HepG2 (cell line): ENCODE results near the gene DERL2. TPM values are rescaled to one million over a fixed set of nuclear protein-coding genes. Genes with fewer than 3 reads are reported as not detected.

Experiments
- AKAP8 ChIP-seq: sonication (generic); formaldehyde crosslinking; IDR thresholded peaks from 2 replicates; pipeline ENCODE4 v1.5.1; 2020; ENCODE audit warnings: mild to moderate bottlenecking, missing genetic modification reagents
- ARID5B ChIP-seq: IDR thresholded peaks from 2 replicates; pipeline ENCODE4 v1.4.0; 2020; ENCODE audit warnings: mild to moderate bottlenecking, missing genetic modification reagents
- ATF3 ChIP-seq: sonication (generic); formaldehyde crosslinking; IDR thresholded peaks from 2 replicates; pipeline ENCODE4 v1.4.0; 2020; ENCODE audit warnings: missing genetic modification reagents
- BRCA1 ChIP-seq: sonication (generic); formaldehyde crosslinking; IDR thresholded peaks from 2 replicates; pipeline ENCODE4 v1.4.0; 2020; ENCODE audit warnings: missing genetic modification reagents
- DNMT3B ChIP-seq: conservative IDR thresholded peaks from 2 replicates; pipeline ENCODE4 v1.6.1; 2016; ENCODE audit warnings: missing biosample characterization, control low read depth
- HOXA3 ChIP-seq: sonication (generic); formaldehyde crosslinking; IDR thresholded peaks from 2 replicates; pipeline ENCODE4 v1.5.0; 2020; ENCODE audit warnings: missing genetic modification reagents
- IRF9 ChIP-seq: sonication (generic); formaldehyde crosslinking; IDR thresholded peaks from 2 replicates; pipeline ENCODE4 v1.8.0; 2022; ENCODE audit warnings: missing genetic modification reagents, mild to moderate bottlenecking, borderline replicate concordance
- MTF1 ChIP-seq: sonication (generic); formaldehyde crosslinking; IDR thresholded peaks from 2 replicates; pipeline ENCODE4 v1.5.0; 2020; ENCODE audit warnings: missing genetic modification reagents
- RARG ChIP-seq: sonication (generic); formaldehyde crosslinking; IDR thresholded peaks from 2 replicates; pipeline ENCODE4 v1.4.0; 2020; ENCODE audit warnings: low read depth, mild to moderate bottlenecking, missing genetic modification reagents
- RBFOX2 ChIP-seq: fragments of 200-400 bp; formaldehyde crosslinking; IDR thresholded peaks from 2 replicates; pipeline ENCODE4 v1.6.1; 2017; ENCODE audit warnings: low read depth, mild to moderate bottlenecking, low read length
- SETDB1 ChIP-seq: sonication (generic); formaldehyde crosslinking; IDR thresholded peaks from 2 replicates; pipeline ENCODE4 v1.5.1; 2020; ENCODE audit warnings: missing genetic modification reagents, mild to moderate bottlenecking, borderline replicate concordance
- SMAD1 ChIP-seq: sonication (generic); formaldehyde crosslinking; IDR thresholded peaks from 2 replicates; pipeline ENCODE4 v1.4.0; 2020; ENCODE audit warnings: missing genetic modification reagents, low read depth, mild to moderate bottlenecking, borderline replicate concordance
- SRF ChIP-seq: IDR thresholded peaks from 2 replicates; pipeline ENCODE4 v1.6.1; 2011; ENCODE audit warnings: mild to moderate bottlenecking, low read depth, low read length, moderate library complexity
- TGIF2 ChIP-seq: IDR thresholded peaks from 2 replicates; pipeline ENCODE4 v1.6.1; 2016; ENCODE audit warnings: control low read depth, missing compliant biosample characterization
- ZNF296 ChIP-seq: sonication (generic); formaldehyde crosslinking; conservative IDR thresholded peaks from 2 replicates; pipeline ENCODE4 v1.5.0; 2020; ENCODE audit warnings: mild to moderate bottlenecking, missing genetic modification reagents
- polyA plus RNA-seq, 8 experiments: library from polyadenylated mRNA; depleted of rRNA in 3 of 8; stranded (reverse) in 7 of 8; unstranded in 1 of 8; fragments of >200 nt; fragmentation: Illumina TruSeq in 4 of 8; extraction: Trizol in 4 of 8; gene quantifications; 2 replicates each; pipeline versions ENCODE4 v1.2.1 to v1.2.3, GENCODE V29; 2011 to 2016; ENCODE audit warnings: low read depth in 4 of 8, missing spikeins in 1 of 8, mixed read lengths in 1 of 8; ENCODE audit not compliant: insufficient read depth in 1 of 8
- total RNA-seq, 5 experiments: library from RNA; depleted of rRNA; stranded (reverse); fragments of >200 nt; fragmentation: Illumina TruSeq; extraction: Trizol; gene quantifications; 2 replicates each; pipeline ENCODE4 v1.2.3, GENCODE V29; 2016; ENCODE audit warnings: low read depth in 1 of 5
- TF ChIP-seq, protein P1 (sequence below): sonication (generic); formaldehyde crosslinking; IDR thresholded peaks from 2 replicates; pipeline ENCODE4 v1.5.1; 2020; ENCODE audit warnings: mild to moderate bottlenecking, missing genetic modification reagents
- TF ChIP-seq, protein P2 (sequence below): sonication (generic); formaldehyde crosslinking; IDR thresholded peaks from 2 replicates; pipeline ENCODE4 v1.4.0; 2020; ENCODE audit warnings: low read depth, mild to moderate bottlenecking, missing genetic modification reagents
- TF ChIP-seq, protein P3 (sequence below): sonication (generic); formaldehyde crosslinking; IDR thresholded peaks from 2 replicates; pipeline ENCODE4 v1.4.0; 2020; ENCODE audit warnings: missing genetic modification reagents

Gene DERL2
- total and polyA plus RNA-seq, 2 of the 13 experiments (the other 11 are each of a cell fraction or from before 2014, with no cell fraction given): 59.3 to 65.2 TPM

GRCh38 chr17:5516060-5516792 is 30.2 kb upstream of the DERL2 start (continued):
- TF ChIP-seq IRF9 (CRISPR knock-in tag) (no peak), ARID5B (CRISPR knock-in tag) (peak; percentile 83), RBFOX2 (no peak), BRCA1 (CRISPR knock-in tag) (no peak), HOXA3 (CRISPR knock-in tag) (peak; percentile 51; the same call in 1 of the 2 replicates), TGIF2 (CRISPR knock-in tag) (no peak), SMAD1 (CRISPR knock-in tag) (no peak), RARG (CRISPR knock-in tag) (no peak), SETDB1 (CRISPR knock-in tag) (no peak), MTF1 (no peak), ATF3 (peak; percentile 79; the same call in 1 of the 2 replicates), SRF (no peak), DNMT3B (CRISPR knock-in tag) (no peak), ZNF296 (no peak), AKAP8 (CRISPR knock-in tag) (no peak)
- TF ChIP-seq, protein P1, sequence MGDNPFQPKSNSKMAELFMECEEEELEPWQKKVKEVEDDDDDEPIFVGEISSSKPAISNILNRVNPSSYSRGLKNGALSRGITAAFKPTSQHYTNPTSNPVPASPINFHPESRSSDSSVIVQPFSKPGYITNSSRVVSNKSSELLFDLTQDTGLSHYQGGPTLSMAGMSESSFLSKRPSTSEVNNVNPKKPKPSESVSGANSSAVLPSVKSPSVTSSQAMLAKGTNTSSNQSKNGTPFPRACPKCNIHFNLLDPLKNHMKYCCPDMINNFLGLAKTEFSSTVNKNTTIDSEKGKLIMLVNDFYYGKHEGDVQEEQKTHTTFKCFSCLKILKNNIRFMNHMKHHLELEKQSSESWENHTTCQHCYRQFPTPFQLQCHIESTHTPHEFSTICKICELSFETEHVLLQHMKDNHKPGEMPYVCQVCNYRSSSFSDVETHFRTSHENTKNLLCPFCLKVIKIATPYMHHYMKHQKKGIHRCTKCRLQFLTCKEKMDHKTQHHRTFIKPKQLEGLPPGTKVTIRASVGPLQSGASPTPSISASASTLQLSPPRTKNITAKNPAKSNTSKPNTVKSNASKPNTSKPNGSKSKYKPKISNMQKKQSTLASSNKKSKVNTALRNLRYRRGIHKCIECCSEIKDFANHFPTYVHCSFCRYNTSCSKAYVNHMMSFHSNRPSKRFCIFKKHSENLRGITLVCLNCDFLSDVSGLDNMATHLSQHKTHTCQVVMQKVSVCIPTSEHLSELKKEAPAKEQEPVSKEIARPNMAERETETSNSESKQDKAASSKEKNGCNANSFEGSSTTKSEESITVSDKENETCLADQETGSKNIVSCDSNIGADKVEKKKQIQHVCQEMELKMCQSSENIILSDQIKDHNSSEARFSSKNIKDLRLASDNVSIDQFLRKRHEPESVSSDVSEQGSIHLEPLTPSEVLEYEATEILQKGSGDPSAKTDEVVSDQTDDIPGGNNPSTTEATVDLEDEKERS (CRISPR knock-in tag): no peak
- TF ChIP-seq, protein P2, sequence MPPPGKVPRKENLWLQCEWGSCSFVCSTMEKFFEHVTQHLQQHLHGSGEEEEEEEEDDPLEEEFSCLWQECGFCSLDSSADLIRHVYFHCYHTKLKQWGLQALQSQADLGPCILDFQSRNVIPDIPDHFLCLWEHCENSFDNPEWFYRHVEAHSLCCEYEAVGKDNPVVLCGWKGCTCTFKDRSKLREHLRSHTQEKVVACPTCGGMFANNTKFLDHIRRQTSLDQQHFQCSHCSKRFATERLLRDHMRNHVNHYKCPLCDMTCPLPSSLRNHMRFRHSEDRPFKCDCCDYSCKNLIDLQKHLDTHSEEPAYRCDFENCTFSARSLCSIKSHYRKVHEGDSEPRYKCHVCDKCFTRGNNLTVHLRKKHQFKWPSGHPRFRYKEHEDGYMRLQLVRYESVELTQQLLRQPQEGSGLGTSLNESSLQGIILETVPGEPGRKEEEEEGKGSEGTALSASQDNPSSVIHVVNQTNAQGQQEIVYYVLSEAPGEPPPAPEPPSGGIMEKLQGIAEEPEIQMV: no peak
- TF ChIP-seq, protein P3, sequence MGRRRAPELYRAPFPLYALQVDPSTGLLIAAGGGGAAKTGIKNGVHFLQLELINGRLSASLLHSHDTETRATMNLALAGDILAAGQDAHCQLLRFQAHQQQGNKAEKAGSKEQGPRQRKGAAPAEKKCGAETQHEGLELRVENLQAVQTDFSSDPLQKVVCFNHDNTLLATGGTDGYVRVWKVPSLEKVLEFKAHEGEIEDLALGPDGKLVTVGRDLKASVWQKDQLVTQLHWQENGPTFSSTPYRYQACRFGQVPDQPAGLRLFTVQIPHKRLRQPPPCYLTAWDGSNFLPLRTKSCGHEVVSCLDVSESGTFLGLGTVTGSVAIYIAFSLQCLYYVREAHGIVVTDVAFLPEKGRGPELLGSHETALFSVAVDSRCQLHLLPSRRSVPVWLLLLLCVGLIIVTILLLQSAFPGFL: no peak
